ENCODE results near the gene FURIN.
A peak's percentile ranks its signal among the peaks of the same experiment; 100 is the strongest.
"Not testable (repeated sequence)": the region's sequence is repeated elsewhere in the genome, so short reads cannot be mapped to it uniquely, and the experiment has no call there.

FURIN gene

GRCh38 chr15:90883526-90883975 is 15.2 kb downstream of the FURIN start:
- no peak for DNase-seq (ENCODE audit: low spot score)

- DNase-seq (ENCODE audit: low spot score): no peak
These were observed 15.8 kb downstream of the FURIN start, which contains the start of gene FES for GRCh38 chr15:90883976-90884718. Gene FES (plus strand): TSS chr15:90884504. CDS start chr15:90885046, 542 bp downstream.

GRCh38 chr15:90884719-90885431 is 16.5 kb downstream of the FURIN start:
- DNase-seq (ENCODE audit: low spot score): no peak

GRCh38 chr15:90885432-90886290 is 17.3 kb downstream of the FURIN start:
- peak; percentile 69 for DNase-seq (ENCODE audit: low spot score)

- DNase-seq (ENCODE audit: low spot score): no peak
These were observed 17.9 kb downstream of the FURIN start for GRCh38 chr15:90886291-90886614.

GRCh38 chr15:90887037-90887481 is 18.7 kb downstream of the FURIN start:
- DNase-seq (ENCODE audit: low spot score): no peak

GRCh38 chr15:90889313-90889730 is 20.9 kb downstream of the FURIN start:
- no peak for DNase-seq (ENCODE audit: low spot score)

- no peak for DNase-seq (ENCODE audit: low spot score)
These were observed 21.5 kb downstream of the FURIN start for GRCh38 chr15:90889736-90890456.

GRCh38 chr15:90890839-90891238 is 22.5 kb downstream of the FURIN start:
- DNase-seq (ENCODE audit: low spot score): no peak

GRCh38 chr15:90891346-90891949 is 23.1 kb downstream of the FURIN start:
- no peak for DNase-seq (ENCODE audit: low spot score)

GRCh38 chr15:90892023-90892422 is 23.6 kb downstream of the FURIN start:
- DNase-seq (ENCODE audit: low spot score): no peak

GRCh38 chr15:90892498-90893174 is 24.2 kb downstream of the FURIN start:
- no peak for DNase-seq (ENCODE audit: low spot score)

- no peak for DNase-seq (ENCODE audit: low spot score)
These were observed 25.0 kb downstream of the FURIN start for GRCh38 chr15:90893175-90894090.

- DNase-seq (ENCODE audit: low spot score): peak; percentile 84
These were observed 27.3 kb downstream of the FURIN start for GRCh38 chr15:90895571-90896117.

- not testable (repeated sequence) for DNase-seq (ENCODE audit: low spot score)
These were observed 28.8 kb downstream of the FURIN start for GRCh38 chr15:90897131-90897655.

GRCh38 chr15:90901175-90902039 is 33.0 kb downstream of the FURIN start:
- DNase-seq (ENCODE audit: low spot score): no peak

- peak; percentile 79 for DNase-seq (ENCODE audit: low spot score)
These were observed 33.9 kb downstream of the FURIN start for GRCh38 chr15:90902040-90902839.

All from cerebellar cortex (tissue), 1 donor.